Airway epithelial cell (primary cell): ENCODE data around the gene PRKG1. TPM values are rescaled to one million over a fixed set of nuclear protein-coding genes. Genes with fewer than 3 reads are reported as not detected.

Experiments
- total RNA-seq: library from RNA; depleted of rRNA; stranded (reverse); fragments of >200 nt; gene quantifications from 2 replicates; pipeline ENCODE4 v1.2.3, GENCODE V29; 2015

PRKG1 gene
- 0.28 and 0.78 TPM in 2 replicates for total RNA-seq

DNA sequence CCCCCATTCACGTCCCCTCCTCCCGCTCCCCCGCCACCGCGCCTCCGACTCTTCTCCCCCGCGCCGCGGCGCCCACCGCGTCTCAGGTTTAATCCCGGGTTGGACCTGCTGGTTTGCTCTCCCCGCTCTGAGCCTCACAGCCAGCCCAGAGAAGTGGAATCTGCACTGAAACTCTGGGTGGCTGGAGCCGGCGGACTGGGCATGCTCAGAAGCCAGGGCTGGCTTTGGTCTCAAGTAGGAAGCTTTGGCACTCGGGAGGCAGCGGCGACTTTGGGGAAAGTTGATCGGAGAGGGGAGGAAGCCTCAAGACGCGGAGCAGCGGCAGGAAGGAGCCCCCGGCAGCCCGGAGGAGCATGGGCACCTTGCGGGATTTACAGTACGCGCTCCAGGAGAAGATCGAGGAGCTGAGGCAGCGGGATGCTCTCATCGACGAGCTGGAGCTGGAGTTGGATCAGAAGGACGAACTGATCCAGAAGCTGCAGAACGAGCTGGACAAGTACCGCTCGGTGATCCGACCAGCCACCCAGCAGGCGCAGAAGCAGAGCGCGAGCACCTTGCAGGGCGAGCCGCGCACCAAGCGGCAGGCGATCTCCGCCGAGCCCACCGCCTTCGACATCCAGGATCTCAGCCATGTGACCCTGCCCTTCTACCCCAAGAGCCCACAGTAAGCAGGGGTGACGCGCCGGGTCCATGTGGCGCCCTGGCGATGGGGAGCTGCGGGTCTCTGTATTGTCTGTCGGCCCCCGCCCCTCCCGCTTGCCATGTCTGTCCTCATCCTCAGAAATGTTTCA is at the start of gene PRKG1:
Gene PRKG1, plus strand, starts transcription at position 250 of the 791 bp plus-strand sequence.

DNA sequence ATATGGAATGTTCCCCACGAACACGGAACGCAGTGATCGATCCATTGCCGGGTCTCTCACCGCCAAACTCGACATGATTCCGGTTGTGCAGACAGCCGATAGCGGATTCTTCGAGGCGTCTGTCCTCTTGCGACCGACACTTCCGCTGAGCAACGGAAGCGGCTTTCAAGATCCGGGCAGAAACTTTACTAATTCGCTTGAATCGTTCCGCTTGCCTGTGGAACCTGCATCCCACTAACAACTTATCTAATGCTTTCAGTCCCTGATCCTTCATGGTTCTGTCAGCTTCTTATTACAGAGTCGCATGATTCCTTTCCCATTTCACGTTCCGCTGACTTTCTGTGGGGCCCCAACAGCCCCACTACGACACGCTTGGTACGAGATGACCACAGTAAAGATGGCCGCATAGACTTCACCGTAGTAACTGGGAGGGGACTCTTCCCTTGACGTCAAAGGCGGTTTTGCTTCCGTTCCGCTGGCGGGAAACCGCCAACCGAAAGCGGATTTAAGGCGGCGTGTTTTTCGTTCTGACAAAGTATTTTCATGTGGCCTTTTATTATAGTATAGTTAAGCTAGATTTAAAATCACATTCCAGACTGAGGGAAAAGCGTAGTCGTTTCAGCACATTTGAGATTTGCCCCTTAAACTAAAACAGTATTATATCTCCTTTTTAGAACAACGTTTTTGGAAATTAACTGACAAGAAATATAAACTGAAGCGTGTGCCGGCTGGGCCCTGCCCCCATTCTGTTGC is 625.4 kb downstream of the PRKG1 start, which contains the start of gene CSTF2T:
Gene CSTF2T, minus strand, starts transcription at position 121 of the 753 bp plus-strand sequence. Its CDS starts 46 bp downstream, at position 75.

DNA sequence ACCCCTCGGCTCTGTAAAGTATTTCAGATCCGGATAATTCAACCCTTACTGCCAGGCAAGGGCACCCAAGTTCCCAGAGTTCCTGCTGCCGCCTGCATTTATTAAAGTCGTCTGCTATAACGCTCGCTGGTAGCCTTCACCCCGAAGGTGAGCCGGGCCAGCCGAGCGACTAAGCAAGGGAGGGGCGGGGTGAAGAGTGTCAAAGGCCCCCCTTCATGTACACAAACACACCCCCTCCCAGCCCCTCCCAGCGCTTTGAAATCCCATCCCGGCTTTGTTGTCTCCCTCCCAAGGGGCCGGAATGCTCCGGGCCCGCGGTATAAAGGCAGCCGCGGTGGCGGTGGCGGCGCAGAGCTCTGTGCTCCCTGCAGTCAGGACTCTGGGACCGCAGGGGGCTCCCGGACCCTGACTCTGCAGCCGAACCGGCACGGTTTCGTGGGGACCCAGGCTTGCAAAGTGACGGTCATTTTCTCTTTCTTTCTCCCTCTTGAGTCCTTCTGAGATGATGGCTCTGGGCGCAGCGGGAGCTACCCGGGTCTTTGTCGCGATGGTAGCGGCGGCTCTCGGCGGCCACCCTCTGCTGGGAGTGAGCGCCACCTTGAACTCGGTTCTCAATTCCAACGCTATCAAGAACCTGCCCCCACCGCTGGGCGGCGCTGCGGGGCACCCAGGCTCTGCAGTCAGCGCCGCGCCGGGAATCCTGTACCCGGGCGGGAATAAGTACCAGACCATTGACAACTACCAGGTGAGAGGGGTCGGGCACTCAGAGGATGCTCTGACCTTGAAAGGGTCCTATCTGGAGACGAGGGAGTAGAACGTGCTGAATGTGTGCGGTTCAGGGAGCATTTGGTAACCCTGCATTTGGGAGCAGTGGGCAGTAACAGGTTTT is 1239.9 kb downstream of the PRKG1 start, which contains the start of gene DKK1:
Gene DKK1, plus strand, starts transcription at position 349 of the 889 bp plus-strand sequence. Its CDS starts 154 bp downstream, at position 503.

Other genes starting within 250 kb of the PRKG1 start
- gene A1CF, start 188.9 kb upstream of the PRKG1 start, total RNA-seq, result not detected in 2 replicates